AG04450 (cell line): Measurements from ENCODE around the gene EPB41L5. TPM values are rescaled to one million over a fixed set of nuclear protein-coding genes. Genes with fewer than 3 reads are reported as not detected.

ENCODE experiments used
- CTCF ChIA-PET: fragments of 300-600, 350-600 bp; formaldehyde crosslinking; extraction: SDS; loops from one replicate; lab custom pipeline; 2022; ENCODE audit warnings: antibody characterized with exemption, inconsistent platforms; lab: Charles Lee
- POLR2A ChIA-PET: fragments of 350-600 bp; formaldehyde crosslinking; extraction: SDS; loops from one replicate; lab custom pipeline; 2021; ENCODE audit warnings: antibody characterized with exemption, inconsistent platforms; lab: Yijun Ruan, JAX
- DNase-seq: peaks from one replicate; pipeline ENCODE4 v3.0.0-alpha.2; 2011; ENCODE audit warnings: low read depth, low spot score
- H3K27ac ChIP-seq: one replicate; pipeline ENCODE4 v1.5.1; 2012; ENCODE audit warnings: low read depth, low read length, control low read depth
- H3K27me3 ChIP-seq: one replicate; pipeline ENCODE4 v1.6.0; 2012; ENCODE audit warnings: low read length; ENCODE audit not compliant: control insufficient read depth, insufficient read depth
- H3K4me3 ChIP-seq: 2 replicates; pipeline ENCODE4 v1.5.1; 2011; ENCODE audit warnings: mild to moderate bottlenecking, low read depth, low read length, control low read depth
- H3K9me3 ChIP-seq: 2 replicates; pipeline ENCODE4 v1.5.1; 2012; ENCODE audit warnings: low read length; ENCODE audit not compliant: control insufficient read depth, insufficient read depth
- polyA minus RNA-seq: library from RNA; depleted of rRNA, polyadenylated mRNA; stranded (reverse); fragments of >200 nt; gene quantifications from 2 replicates; pipeline ENCODE4 v1.2.3, GENCODE V29; 2011; rRNA and poly(A)+ RNA removed
- polyA plus RNA-seq: library from polyadenylated mRNA; depleted of rRNA; stranded (reverse); fragments of >200 nt; gene quantifications from 2 replicates; pipeline ENCODE4 v1.2.3, GENCODE V29; 2011; rRNA removed
- TF ChIP-seq, protein P1 (sequence below): IDR thresholded peaks from 2 replicates; pipeline ENCODE4 v1.5.1; 2011; ENCODE audit warnings: low read depth, low read length, control low read depth, inconsistent platforms

EPB41L5 gene
- polyA plus RNA-seq (14.8 and 17.1 TPM in 2 replicates), polyA minus RNA-seq (16.7 and 22.2 TPM in 2 replicates)

DNA sequence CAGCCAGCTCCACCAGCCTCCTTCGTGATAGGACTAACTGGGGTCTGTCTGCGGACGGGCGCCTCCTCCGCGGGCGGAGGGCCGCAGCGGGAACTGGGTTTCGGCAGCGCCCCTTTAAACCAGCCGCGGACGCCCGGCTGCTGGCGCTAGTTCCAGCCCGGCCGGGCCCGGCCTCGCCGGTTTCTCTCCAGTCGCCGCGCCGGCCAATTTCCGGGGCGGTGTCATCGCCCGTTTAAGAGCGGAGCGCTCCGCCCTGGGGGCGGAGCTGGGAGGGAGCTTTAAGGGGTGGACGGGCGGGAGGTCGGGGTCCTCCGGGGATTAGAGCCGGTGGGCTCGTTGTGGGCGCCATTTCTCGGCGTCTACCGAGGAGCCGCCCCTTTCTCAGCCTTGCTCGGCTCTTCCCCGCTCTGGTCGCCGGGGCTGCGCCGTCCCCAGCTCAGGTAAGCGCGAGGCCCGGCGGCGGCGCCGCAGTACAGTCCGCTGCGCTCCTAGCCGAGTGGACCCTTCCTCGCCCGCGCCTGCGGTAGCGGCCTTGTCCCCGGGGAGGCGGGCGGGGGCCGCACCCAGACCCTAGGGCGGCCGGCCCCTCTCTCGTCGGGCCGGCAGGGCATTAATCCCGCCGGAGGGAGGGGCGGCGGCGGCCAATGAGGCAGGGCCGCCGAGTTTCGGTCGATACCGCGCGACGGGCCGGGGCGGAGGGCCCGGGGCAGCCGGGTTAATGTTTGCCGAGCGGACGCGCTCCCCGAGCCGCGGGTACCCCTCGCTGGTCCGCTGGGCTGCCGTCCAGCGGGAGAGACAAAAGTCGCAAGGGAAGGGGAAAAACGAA lies at the start of gene EPB41L5:
Gene EPB41L5 (plus strand): TSS at position 307 of the 826 bp plus-strand sequence. CDS start 6,008 bp downstream, outside the sequence.
- ChIA-PET POLR2A (interaction anchor here (0.6 to 1.0 kb wide), 3 partner anchors 46 to 253 kb away, joined by 4 read pairs; partner anchors contain the start of gene PTPN4), CTCF (interaction anchor here (0.5 to 2.2 kb wide), 2 partner anchors 10 to 162 kb away, joined by 3 to 10 read pairs; no protein-coding TSS in a partner anchor)
- DNase-seq = peak; percentile 82
- Histone ChIP-seq H3K27me3 (no peaks in the 10 kb centered on the region), H3K27ac (no peak within 1 kb of the TSS), H3K4me3 (peak within 1 kb of the TSS; percentile 78), H3K9me3 (no peaks in the 10 kb centered on the region; the same call in 1 of the 2 replicates)
- TF ChIP-seq, protein P1, sequence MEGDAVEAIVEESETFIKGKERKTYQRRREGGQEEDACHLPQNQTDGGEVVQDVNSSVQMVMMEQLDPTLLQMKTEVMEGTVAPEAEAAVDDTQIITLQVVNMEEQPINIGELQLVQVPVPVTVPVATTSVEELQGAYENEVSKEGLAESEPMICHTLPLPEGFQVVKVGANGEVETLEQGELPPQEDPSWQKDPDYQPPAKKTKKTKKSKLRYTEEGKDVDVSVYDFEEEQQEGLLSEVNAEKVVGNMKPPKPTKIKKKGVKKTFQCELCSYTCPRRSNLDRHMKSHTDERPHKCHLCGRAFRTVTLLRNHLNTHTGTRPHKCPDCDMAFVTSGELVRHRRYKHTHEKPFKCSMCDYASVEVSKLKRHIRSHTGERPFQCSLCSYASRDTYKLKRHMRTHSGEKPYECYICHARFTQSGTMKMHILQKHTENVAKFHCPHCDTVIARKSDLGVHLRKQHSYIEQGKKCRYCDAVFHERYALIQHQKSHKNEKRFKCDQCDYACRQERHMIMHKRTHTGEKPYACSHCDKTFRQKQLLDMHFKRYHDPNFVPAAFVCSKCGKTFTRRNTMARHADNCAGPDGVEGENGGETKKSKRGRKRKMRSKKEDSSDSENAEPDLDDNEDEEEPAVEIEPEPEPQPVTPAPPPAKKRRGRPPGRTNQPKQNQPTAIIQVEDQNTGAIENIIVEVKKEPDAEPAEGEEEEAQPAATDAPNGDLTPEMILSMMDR = no peak

DNA sequence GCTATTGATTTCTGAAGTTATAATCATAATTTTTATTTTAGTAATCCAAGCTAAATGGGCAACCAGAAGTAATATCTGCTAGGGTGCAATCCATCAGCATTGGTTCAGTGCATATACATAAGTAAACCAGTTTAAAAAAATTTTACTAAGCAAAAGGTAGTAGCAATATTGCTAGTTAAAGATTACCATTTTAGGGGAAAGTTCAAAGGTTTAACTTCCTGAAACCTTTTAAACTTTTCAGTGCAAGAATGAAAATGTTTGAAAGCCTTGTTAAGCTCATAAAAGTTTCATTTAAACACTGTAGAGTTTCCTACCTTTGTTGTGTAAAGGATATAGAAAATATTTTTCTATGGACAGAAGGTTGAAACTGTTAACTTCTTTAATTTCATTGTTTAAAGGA lies 31.0 kb upstream of the EPB41L5 start:
- no peaks in the 10 kb centered on the region for H3K27me3 ChIP-seq
- DNase-seq = no peak
- no peak overlapping the region for H3K27ac ChIP-seq
- no peaks in the 10 kb centered on the region for H3K9me3 ChIP-seq
- TF ChIP-seq, protein P1 = no peak
- CTCF ChIA-PET = interaction anchor here (1.2 kb wide), 1 partner anchor 194 kb away, joined by 4 read pairs; no protein-coding TSS in a partner anchor
- no peak overlapping the region for H3K4me3 ChIP-seq
- POLR2A ChIA-PET = no interaction called here

DNA sequence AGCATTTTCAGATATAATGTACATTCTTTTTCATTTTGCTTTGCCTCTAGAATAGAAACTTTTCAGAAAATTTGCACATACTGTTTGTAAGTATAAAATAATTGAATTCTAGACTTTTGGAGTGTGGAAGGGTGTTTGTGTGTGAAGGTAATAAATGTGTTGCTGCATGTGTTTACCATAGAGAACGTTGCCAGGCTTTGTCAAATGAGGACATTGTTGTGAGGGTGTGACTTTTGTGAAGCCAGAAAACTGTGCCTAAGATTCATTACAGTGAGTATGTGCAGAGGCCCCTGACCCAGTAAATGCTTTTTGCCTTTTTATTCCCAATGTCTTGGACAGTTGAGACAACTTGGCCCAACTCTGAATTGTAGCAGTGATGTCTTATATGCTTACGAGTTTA lies 30.4 kb upstream of the EPB41L5 start:
- no peaks in the 10 kb centered on the region for H3K27me3 ChIP-seq
- ChIA-PET CTCF (interaction anchor here (1.2 kb wide), 1 partner anchor 193 kb away, joined by 4 read pairs; no protein-coding TSS in a partner anchor), POLR2A (no interaction called here)
- H3K27ac ChIP-seq = no peak overlapping the region
- TF ChIP-seq, protein P1 = no peak
- no peak overlapping the region for H3K4me3 ChIP-seq
- no peaks in the 10 kb centered on the region for H3K9me3 ChIP-seq
- DNase-seq = no peak

DNA sequence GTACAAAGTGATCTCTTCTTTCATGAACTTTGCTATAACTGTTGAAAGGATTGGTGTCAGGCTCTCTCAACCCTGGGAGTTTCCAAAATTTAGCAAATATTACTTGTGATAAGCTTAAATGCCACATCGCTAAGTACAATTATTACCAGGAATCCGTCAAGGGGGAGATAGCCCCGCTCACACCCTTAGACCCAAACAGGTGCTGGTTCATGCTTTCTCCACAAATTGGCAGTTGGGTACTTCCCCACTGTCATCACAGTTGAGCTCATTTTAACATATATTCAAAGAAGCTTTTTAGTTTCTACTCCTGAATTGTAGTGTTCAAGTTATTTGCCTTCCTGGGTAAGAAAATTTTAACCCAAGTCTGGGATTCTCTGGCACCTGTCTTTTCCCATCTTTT lies 29.8 kb upstream of the EPB41L5 start:
- no peaks in the 10 kb centered on the region for H3K9me3 ChIP-seq

More for the DNA sequence above, 29.8 kb upstream of the EPB41L5 start:
- CTCF ChIA-PET = no interaction called here
- TF ChIP-seq, protein P1 = no peak
- no peaks in the 10 kb centered on the region for H3K27me3 ChIP-seq
- no peak overlapping the region for H3K27ac ChIP-seq
- H3K4me3 ChIP-seq = no peak overlapping the region
- no peak for DNase-seq
- POLR2A ChIA-PET = no interaction called here
